GM21447 (cell line): Measurements from ENCODE around the gene PLPP3.
"Not testable (repeated sequence)": the region's sequence is repeated elsewhere in the genome, so short reads cannot be mapped to it uniquely, and the experiment has no call there.

Experiments
- ATAC-seq: cut with Tn5 transposase; IDR thresholded peaks from one replicate; pipeline ENCODE4 v1.9.1; 2021; ENCODE audit not compliant: unreplicated experiment

PLPP3 gene

DNA sequence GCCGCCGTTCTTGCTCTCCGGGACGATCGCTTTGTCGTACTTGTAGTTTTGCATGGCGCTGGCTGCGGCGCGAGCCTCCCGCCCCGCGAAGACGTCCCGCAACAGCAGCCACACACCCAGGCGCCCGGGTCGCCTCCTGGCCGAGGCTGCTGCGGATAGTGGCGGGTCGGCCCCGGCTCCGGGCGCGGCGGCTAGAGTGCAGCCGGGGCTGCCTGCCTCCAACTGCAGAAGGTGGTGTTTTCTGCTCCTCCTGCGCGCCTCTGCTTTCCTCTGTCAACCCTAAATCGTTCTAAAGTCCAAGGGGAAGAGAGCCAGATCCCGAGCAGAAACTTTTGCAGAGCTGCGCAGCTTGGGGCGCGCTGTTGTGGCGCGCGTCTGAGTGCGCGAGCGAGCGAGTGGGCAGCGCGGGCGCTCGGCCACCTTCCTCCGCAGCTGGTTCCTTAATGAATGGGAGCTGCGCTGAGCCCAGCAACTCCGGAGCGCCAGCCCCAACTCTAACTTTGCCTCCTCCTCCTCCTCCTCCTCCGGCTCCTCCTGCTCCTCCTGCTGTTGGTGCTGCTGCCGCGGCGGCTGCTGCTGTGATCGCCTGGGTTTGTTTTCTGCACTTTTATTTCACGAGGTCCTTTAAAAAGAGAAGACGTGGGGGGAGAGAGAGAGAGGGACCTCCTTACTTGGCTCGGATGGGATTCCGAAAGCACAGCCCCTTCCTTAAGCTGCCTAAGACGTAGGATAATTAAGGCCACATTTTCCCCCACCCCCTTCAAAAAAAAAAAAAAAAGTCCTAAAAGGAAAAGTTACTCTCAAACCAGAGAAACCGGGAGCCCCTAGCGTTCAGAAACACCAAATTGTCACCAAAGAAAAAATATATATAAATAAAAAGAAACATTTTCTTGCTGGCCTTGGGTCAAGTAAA is at the start of gene PLPP3:
Gene PLPP3, minus strand, starts transcription at position 601 of the 913 bp plus-strand sequence. Its CDS starts 547 bp downstream, at position 54.
- no peak for ATAC-seq

DNA sequence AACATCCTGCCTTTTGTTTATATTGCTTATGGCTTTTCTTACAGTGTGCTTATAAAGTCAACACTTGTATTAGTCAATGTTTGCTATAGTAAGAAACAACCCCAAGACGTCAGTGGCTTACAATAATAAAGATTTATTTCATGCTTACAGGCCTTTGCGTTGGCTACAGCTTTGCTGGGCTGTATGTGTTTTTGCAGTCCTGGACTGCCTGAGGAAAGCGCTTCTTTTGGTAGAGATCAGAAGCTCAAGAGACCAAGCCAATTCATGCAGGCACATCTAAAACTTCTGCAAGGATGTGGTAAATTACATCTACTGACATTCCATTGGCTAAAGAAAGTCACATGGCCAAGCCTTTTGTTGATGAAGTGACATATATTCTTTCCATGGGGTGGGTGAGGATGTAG is 48.3 kb upstream of the PLPP3 start:
- no peak for ATAC-seq

DNA sequence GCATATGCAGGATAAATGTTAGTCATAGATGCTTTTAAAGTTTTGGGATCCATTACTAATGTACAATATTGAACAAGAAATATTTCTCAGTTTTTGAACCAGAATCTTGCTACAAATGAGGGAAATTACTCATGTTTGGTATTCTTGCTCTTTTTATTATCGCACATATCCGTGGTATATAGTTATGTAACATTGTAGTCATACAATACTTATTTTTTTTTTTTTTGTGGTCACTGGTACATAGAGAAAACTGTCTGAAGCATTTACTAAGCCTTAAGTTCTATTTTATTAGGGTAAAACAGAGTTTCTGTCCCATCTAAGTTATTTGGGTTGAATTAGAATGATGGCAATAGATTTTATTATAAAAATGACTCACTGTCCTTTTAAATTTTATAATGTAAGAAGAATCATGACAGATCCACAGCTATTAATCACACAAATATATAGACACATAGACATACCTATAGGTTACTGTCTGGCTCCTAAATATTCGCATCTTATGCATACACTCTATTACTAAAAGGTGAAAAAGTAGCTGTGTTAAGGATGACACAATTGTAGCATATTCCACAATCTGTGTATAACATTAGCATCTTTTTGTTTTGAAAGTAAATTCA is 47.8 kb upstream of the PLPP3 start:
- ATAC-seq: no peak

DNA sequence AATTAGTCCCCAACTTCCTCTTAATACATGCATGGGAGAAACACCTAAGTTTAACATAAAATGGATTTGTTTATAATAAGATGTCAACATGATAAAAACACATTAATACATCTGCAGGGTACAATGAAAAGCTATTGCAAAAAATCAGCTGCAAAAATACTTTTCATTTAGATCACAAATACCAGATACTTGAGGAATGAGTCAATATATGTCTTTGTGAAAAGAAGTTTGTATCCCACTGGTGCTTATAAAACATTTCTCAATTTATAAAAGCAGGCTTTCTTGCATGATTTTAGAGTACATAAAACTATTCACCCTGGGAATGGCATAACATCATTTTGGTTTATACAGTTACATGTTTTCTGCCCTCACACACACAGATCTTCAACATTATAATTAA is 47.2 kb upstream of the PLPP3 start:
- ATAC-seq: no peak

DNA sequence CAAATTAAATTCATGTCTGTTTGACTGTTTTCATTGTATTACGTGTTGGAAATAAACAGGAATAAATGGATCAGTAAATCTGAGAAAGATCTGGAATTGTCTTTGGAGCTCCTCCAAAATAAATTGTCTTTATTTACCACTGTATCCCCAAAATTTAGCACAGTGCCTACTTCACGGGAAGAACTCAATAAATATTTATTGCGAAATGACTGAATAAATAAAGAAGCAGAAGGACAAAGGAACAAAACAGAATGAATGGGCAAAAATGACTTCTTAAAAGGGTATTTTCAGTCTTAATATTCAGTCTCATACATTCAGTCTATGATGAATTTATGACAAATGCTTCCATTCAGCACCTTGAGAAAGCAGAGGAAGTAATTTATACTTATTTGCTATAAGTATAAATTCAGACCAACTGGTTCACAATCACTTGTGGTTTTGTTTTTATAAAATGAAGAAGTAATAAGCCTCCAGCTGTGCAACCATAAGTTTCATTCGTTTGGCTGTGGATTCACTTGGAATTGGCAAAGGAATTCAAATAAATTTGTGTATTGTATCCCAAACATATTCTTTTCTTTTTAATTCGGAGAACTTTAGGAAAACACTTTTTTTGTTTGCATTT is 46.6 kb upstream of the PLPP3 start:
- ATAC-seq: no peak

DNA sequence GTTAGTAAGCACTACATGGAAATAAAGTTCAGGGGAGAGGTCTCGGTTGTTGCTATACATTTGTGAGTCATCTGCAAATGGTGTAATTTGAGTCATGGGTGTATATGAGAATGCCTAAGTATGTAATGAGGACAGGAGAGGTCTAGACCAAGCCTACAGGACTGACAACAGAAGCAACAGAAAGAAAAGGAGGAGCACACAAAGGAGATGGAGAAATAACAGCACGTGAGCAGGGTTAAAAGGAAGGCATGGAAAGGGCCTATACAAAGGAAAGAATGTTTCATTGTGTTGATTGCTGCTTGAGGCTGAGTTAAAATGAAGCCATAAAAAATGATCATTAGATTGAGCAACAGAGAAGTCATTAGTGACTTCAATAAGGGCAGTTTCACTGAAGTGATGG is 37.8 kb upstream of the PLPP3 start:
- no peak for ATAC-seq

DNA sequence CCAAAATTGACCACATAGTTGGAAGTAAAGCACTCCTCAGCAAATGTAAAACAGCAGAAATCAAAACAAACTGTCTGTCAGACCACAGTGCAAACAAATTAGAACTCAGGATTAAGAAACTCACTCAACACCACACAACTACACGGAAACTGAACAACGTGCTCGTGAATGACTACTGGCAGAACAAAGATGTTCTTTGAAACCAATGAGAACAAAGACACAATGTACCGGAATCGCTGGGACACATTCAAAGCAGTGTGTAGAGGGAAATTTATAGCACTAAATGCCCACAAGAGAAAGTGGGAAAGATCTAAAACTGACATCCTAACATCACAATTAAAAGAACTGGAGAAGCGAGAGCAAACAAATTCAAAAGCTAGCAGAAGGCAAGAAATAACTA is 31.4 kb upstream of the PLPP3 start:
- ATAC-seq: not testable (repeated sequence)

DNA sequence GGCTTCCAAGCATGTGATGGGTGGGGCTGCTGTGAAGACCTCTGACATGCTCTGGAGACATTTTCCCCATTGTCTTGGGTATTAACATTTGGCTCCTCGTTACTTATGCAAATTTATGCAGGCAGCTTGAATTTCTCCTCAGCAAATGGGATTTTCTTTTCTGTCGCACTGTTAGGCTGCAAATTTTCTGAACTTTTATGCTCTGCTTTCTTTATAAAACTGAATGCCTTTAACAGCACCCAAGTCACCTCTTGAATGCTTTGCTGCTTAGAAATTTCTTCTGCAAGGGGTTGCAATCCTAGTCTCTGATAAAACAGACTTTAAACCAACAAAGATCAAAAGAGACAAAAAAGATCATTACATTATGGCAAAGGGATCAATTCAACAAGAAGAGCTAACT is 30.7 kb upstream of the PLPP3 start:
- ATAC-seq: not testable (repeated sequence)

DNA sequence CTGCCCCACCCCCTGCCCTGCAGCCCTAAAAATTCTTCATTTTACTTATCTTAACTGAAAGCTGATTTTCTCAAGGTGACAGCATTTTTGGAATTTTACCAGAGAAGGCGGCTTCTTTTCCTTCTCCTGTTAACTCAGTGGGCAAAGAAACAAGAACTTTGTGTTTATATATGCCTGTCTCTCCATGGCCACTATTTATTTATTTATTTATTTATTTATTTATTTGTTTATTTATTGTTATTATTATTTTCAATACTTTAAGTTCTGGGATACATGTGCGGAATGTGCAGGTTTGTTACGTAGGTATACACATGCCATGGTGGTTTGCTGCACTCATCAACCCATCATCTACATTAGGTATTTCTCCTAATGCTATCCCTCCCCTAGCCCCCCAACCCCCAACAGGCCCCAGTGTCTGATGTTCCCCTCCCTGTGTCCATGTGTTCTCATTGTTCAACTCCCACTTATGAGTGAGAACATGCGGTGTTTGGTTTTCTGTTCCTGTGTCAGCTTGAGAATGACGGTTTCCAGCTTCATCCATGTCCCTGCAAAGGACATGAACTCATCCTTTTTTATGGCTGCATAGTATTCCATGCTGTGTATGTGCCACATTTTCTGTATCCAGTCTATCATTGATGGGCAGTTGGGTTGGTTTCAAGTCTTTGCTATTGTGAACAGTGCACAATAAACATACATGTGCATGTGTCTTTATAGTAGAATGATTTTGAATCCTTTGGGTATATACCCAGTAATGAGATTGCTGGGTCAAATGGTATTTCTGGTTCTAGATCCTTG is 16.2 kb upstream of the PLPP3 start:
- ATAC-seq: not testable (repeated sequence)

DNA sequence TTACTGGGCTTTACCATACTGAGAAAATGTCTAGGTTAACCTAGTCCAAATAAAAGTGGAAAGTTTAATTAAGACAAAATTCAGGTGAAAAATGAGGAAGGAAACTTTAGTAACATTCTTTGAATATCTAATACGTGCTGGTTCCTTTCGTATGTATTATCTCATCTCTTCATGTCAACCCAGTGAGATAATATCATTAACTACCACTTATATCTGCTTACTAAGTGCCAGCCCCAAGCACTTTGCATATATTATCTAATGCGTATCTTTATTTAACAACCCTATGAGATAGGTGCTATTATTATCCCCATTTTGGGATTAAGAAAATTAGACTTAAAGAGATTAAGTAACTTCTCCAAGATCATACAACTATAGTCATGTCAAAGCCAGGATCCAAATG is 12.5 kb upstream of the PLPP3 start:
- no peak for ATAC-seq

DNA sequence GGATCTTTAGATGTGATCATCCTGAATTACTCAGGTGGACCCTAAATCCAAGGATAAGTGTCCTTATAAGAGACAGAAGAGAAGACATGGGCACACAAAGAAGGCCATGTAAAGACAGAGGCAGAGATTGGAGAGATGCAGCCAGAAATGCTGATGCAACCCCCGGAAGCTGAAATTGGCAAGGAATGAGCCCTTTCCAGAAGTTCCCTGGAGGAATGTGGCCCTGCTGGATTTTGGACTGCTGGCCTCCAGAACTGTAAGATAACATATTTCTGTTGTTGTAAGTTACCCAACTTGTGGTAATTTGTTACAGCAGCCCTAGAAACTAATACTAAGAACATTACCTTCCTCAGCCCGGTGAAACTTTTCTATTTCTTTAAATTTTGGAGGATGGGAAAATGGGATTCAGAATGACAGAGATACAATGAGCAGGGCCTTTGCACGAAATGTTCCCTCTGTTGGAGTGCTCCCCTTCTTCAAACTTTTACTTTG is 11.2 kb upstream of the PLPP3 start:
- no peak for ATAC-seq

DNA sequence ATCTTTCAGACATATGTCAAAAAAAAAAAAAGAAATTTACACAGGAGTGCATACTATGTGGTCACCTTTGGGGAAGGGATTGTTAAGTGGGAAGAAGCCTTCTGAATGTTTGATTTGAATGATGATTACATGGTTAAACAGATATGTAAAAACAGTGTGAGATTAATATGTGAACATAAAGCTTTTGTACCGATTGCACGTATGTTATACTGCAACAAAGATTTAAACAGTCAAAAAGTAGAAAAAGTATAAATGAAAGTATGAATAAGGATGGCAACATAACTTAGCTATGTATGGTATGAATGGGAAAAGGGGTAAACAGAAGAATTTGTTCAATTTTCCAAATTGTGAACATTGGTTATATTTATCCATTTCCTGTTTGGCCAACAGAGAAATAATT is 10.0 kb upstream of the PLPP3 start:
- no peak for ATAC-seq

DNA sequence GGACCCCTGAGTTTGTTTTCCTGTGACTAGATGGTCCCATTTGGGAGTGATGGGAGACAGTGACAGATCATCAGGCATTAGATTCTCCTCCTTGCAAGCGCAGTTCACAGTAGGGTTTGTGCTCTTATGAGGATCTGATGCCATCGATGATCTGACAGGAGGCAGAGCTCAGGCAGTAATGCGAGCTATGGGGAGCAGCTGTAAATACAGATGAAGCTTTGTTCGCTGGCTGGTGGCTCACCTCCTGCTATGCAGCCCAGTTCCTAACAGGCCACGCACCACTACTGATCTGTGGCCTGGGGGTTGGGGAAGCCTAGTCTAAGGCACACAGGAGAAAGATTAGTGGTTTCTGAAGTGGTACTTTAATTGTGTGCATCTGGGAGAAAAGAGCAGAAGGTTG is 7.1 kb upstream of the PLPP3 start:
- no peak for ATAC-seq

DNA sequence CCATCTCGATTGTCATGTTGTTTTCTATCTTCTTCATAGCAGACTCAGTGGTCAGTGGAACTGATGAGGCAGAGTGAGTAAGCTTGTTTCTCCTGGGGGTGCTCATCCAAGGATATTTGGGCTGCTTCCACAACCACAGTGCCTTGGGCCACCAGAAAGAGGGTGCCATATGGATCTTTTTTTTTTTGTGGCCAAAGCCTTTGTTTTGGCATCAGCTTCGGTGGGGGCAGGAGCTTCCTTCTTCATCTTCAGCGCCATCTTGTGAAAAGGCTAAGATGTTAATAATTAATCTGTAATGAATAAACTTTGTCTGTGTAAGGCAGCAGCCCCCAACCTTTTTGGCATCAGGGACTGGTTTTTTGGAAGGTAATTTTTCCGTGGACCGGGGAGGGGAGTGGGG is 6.6 kb upstream of the PLPP3 start:
- ATAC-seq: no peak

DNA sequence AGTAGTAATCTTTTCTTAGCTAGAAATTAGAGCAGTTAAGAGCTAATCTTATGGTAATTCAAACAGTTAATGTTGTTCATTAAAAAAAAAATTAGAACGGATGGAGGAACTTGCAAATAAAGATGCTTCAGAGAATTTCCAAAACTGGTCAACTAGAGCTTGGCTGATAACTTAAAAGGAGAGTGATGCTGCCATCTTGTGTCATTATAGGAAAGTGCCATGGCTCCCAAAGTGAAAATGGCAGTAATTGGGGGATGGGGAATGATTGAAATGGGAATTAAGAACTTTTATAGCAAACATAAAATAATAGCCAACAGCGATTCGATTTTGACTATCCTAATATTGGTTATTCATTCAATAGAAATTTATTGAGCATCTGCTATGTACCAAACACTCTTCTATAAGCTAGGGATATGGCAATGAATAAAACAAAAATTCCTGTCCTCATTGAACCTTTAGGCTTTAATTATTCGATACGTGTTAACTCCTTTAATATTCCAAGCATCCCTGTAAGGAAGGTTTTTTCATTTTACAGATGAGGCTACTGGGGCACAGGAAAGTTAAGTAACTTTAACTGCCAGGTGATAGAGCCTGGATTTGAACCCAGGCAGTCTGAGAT is 5.7 kb upstream of the PLPP3 start:
- no peak for ATAC-seq

DNA sequence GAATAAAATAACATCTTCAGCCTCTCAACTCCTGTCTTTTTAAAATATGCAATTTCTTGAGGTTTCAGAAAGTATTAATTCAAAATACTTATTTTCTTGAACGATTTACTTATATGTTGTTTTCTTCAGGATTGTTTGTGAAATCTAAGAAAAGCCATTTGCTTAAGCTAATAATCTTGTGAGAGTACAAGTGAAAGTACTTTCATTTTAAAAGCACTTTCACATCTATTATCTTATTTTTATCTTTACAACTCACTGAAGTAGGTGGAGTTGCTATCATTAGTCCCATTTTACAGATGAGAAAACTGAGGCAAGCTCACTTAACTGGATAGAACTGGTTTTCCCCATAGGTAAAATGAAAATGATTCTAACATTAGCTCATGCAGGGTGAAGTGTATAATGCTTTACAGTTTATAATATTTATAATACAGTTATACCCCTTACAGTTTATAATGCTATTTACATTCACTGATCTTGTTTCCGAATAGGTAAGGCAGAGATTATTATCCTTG is 4.7 kb upstream of the PLPP3 start:
- ATAC-seq: no peak

DNA sequence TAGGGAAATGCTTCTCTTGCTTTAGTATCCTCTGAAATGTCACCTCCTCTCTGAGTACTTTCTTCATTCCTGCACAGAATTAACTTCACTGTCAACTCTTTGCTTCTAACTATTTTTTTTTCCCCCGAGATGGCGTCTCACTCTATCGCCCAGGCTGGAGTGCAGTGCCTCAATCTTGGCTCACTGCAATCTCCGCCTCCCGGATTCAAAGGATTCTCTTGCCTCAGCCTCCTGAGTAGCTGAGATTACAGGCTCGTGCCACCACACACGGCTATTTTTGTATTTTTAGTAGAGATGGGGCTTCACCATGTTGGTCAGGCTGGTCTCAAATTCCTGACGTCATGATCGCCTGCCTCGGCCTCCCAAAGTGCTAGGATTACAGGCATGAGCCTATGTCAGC is 1.4 kb upstream of the PLPP3 start:
- ATAC-seq: no peak

DNA sequence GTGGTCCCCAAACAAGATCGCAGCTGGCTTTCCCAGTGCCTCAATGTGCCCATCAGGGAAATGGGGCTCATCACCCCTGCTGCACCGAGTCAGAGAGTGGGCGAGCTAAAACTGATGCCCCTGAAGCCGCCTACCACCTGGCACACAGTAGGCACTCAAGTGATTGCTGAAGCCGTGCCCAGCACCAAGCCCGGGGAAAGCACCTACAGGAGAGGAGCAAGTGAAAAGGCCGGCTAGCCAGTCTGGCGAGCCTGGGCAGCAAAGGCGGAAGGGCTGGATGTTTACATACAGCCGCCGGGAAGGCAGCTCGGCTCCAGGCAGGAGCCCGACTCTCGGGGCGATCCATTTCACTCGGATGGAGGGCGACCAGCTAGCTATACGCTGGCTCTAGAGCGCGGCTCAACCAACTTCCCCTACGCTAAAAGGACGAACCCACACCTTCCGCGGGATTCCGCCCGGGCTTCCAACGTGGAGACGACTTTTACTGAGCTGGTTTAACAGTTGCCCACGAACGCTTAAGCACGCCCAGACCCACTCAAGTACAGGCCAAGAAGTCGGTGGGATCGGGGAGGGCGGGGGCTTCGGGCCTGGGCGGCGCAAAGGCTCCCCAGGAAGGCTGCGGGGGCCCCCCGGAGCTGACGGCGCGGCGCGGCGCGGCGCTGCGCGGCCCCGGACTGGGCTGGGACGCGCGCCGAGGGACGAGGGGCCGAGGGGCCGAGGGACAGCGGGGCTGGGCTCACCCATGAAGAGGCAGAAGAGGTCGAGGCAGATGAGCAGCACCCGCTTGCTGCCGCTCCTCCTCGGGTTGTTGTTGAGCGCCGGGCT is 1.0 kb downstream of the PLPP3 start:
- ATAC-seq: no peak

DNA sequence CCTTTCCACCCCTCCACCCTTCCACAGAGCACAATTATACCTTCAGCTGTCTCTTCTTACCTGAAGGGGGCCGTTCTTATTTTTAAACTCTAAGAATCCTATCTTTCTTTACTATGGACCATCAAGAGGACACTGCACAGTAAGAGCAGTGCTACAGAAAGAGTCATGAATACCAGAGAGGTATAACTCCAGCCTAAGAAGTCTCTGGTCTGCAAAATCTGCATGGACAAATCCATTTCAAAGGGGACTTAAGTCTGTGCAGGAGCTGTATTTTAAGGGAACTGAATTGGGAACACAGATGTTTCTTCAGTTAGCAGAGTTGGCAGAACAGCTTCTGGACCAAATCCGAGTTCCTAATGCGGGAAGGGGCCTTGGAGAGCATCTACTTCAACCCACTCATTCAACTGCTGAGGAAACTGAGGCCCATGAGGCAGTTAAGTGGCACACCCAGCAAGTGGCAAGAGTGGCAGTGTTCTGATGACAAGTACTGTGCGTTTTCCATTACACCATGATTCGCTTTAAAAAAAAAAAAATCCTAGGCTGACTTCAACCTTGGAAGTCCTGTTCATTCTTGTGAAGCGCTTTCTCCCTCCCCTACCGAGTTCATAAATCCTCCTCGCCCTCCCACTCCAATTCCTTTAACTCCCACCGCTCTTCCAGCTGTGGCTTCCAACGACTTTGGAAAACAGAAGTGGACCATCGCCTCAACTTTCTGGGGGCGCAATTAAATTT is 1.8 kb downstream of the PLPP3 start:
- ATAC-seq: no peak
